ENCODE data around the gene PROCR.
"Not testable (repeated sequence)": the region's sequence is repeated elsewhere in the genome, so short reads cannot be mapped to it uniquely, and the experiment has no call there.

PROCR gene

GRCh38 chr20:35146920-35147574 is 24.8 kb upstream of the PROCR start, which contains the start of gene EDEM2:
TSS of gene EDEM2 (minus strand) at chr20:35147336. CDS start at chr20:35147258, 78 bp downstream.
- DNase-seq (ENCODE audit: insufficient read length, low spot score) (peak; percentile 87), FAIRE-seq (no peak)
- no peak for TF ChIP-seq CTCF (IDR thresholded peaks at IDR 0.05; ENCODE audit: insufficient read depth, missing control alignments)

GRCh38 chr20:35147575-35148071 is 24.2 kb upstream of the PROCR start:
- FAIRE-seq; DNase-seq (ENCODE audit: insufficient read length, low spot score): not testable (repeated sequence)

- DNase-seq (ENCODE audit: insufficient read length, low spot score) (no peak), FAIRE-seq (no peak)
- TF ChIP-seq CTCF (IDR thresholded peaks at IDR 0.05; ENCODE audit: insufficient read depth, missing control alignments) = no peak
These were observed 20.9 kb upstream of the PROCR start for GRCh38 chr20:35150846-35151579.

- TF ChIP-seq CTCF (IDR thresholded peaks at IDR 0.05; ENCODE audit: insufficient read depth, missing control alignments) = no peak
- DNase-seq (ENCODE audit: insufficient read length, low spot score) (no peak), FAIRE-seq (no peak)
These were observed 20.1 kb upstream of the PROCR start for GRCh38 chr20:35151736-35152135.

- DNase-seq (ENCODE audit: insufficient read length, low spot score) (no peak), FAIRE-seq (no peak)
- TF ChIP-seq CTCF (IDR thresholded peaks at IDR 0.05; ENCODE audit: insufficient read depth, missing control alignments) = no peak
These were observed 15.9 kb upstream of the PROCR start for GRCh38 chr20:35155936-35156335.

GRCh38 chr20:35156978-35157377 is 14.9 kb upstream of the PROCR start:
- FAIRE-seq = no peak
- no peak for TF ChIP-seq CTCF (IDR thresholded peaks at IDR 0.05; ENCODE audit: insufficient read depth, missing control alignments)

GRCh38 chr20:35160341-35160740 is 11.5 kb upstream of the PROCR start:
- not testable (repeated sequence) for DNase-seq (ENCODE audit: insufficient read length, low spot score); FAIRE-seq

More at GRCh38 chr20:35156978-35157377, 14.9 kb upstream of the PROCR start:
- no peak for DNase-seq (ENCODE audit: insufficient read length, low spot score)

GRCh38 chr20:35164531-35164930 is 7.3 kb upstream of the PROCR start:
- DNase-seq (ENCODE audit: insufficient read length, low spot score); FAIRE-seq: not testable (repeated sequence)

All from D721Med (cell line).